Mesenchymal stem cell (in vitro differentiated cells and primary cell): ENCODE data around the gene ASIC2.

ENCODE experiments used
- DNase-seq: peaks from one replicate; pipeline ENCODE4 v3.0.0-alpha.2; 2013
- H2AFZ ChIP-seq: one replicate; pipeline ENCODE4 v1.6.1; 2013; ENCODE audit warnings: low read depth, mild to moderate bottlenecking, control low read depth, inconsistent platforms, low read length, moderate library complexity
- H2AK5ac ChIP-seq: 2 replicates; pipeline ENCODE4 v1.6.1; 2013; ENCODE audit warnings: low read length, moderate library complexity, mild to moderate bottlenecking, inconsistent platforms; ENCODE audit not compliant: severe bottlenecking
- H2BK120ac ChIP-seq: one replicate; pipeline ENCODE4 v1.6.1; 2013; ENCODE audit warnings: low read depth, mild to moderate bottlenecking, inconsistent platforms, low read length, moderate library complexity
- H2BK12ac ChIP-seq, 2 experiments: one replicate each; pipeline ENCODE4 v1.6.1; 2013; ENCODE audit warnings: inconsistent platforms in 2 of 2, low read length in 2 of 2, mild to moderate bottlenecking in 2 of 2, moderate library complexity in 2 of 2, control low read depth in 1 of 2
- H2BK15ac ChIP-seq: one replicate; pipeline ENCODE4 v1.6.1; 2013; ENCODE audit warnings: mild to moderate bottlenecking, low read depth, inconsistent platforms; ENCODE audit not compliant: poor library complexity, severe bottlenecking
- H2BK5ac ChIP-seq: 2 replicates; pipeline ENCODE4 v1.6.1; 2013; ENCODE audit warnings: low read depth, mild to moderate bottlenecking, low read length, control low read depth, inconsistent platforms; ENCODE audit not compliant: poor library complexity, severe bottlenecking
- H3K14ac ChIP-seq, 2 experiments: one replicate each; pipeline ENCODE4 v1.6.1; 2013; ENCODE audit warnings: inconsistent platforms in 2 of 2, low read length in 2 of 2, control low read depth in 1 of 2, mild to moderate bottlenecking in 1 of 2, moderate library complexity in 1 of 2
- H3K18ac ChIP-seq, 2 experiments: one replicate each; pipeline ENCODE4 v1.6.1; 2013; ENCODE audit warnings: inconsistent platforms in 2 of 2, low read length in 2 of 2, control low read depth in 1 of 2, low read depth in 1 of 2, mild to moderate bottlenecking in 1 of 2
- H3K23ac ChIP-seq, 2 experiments: one replicate each; pipeline ENCODE4 v1.6.1; 2013; ENCODE audit warnings: inconsistent platforms in 2 of 2, low read length in 2 of 2, mild to moderate bottlenecking in 2 of 2, moderate library complexity in 2 of 2, control low read depth in 1 of 2
- H3K27ac ChIP-seq: 2 replicates; pipeline ENCODE4 v1.5.1; 2013; ENCODE audit warnings: mild to moderate bottlenecking, moderate library complexity, low read length, control low read depth, inconsistent platforms; ENCODE audit not compliant: poor library complexity, severe bottlenecking
- H3K27me3 ChIP-seq, 2 experiments: 2 replicates each; pipeline versions ENCODE4 v1.6.1 to v1.7.0; 2013; ENCODE audit warnings: low read length in 2 of 2, mild to moderate bottlenecking in 2 of 2, moderate library complexity in 2 of 2, control low read depth in 1 of 2, inconsistent platforms in 1 of 2; ENCODE audit not compliant: control insufficient read depth in 1 of 2, insufficient read depth in 1 of 2
- H3K36me3 ChIP-seq, 2 experiments: 2 replicates each; pipeline versions ENCODE4 v1.6.1 to v1.7.0; 2013; ENCODE audit warnings: low read length in 2 of 2, control low read depth in 1 of 2, inconsistent platforms in 1 of 2, low read depth in 1 of 2, mild to moderate bottlenecking in 1 of 2; ENCODE audit not compliant: insufficient read depth in 2 of 2, control insufficient read depth in 1 of 2
- H3K4ac ChIP-seq, 2 experiments: one replicate each; pipeline ENCODE4 v1.6.1; 2013; ENCODE audit warnings: inconsistent platforms in 2 of 2, low read length in 2 of 2, mild to moderate bottlenecking in 2 of 2, moderate library complexity in 2 of 2, control low read depth in 1 of 2, low read depth in 1 of 2
- H3K4me1 ChIP-seq: 2 replicates; pipeline ENCODE4 v1.6.1; 2013; ENCODE audit warnings: low read depth, low read length, control low read depth; ENCODE audit not compliant: control insufficient read depth, insufficient read depth
- H3K4me2 ChIP-seq: 2 replicates; pipeline ENCODE4 v1.6.1; 2013; ENCODE audit warnings: low read length, mild to moderate bottlenecking, inconsistent platforms; ENCODE audit not compliant: poor library complexity, severe bottlenecking
- H3K4me3 ChIP-seq, 2 experiments: 2 replicates each; pipeline versions ENCODE4 v1.5.1 to v1.7.0; 2013; ENCODE audit warnings: low read length in 2 of 2, mild to moderate bottlenecking in 2 of 2, control low read depth in 1 of 2, low read depth in 1 of 2; ENCODE audit not compliant: insufficient read depth in 1 of 2
- H3K79me1 ChIP-seq: replicated peaks from 2 replicates; pipeline ENCODE4 v1.6.1; 2013; ENCODE audit warnings: mild to moderate bottlenecking, control low read depth, low read length, inconsistent platforms; ENCODE audit not compliant: poor library complexity, severe bottlenecking
- H3K9ac ChIP-seq: 2 replicates; pipeline ENCODE4 v1.7.0; 2013; ENCODE audit warnings: mild to moderate bottlenecking, low read length, moderate library complexity
- H3K9me3 ChIP-seq: 2 replicates; pipeline ENCODE4 v1.7.0; 2013; ENCODE audit warnings: mild to moderate bottlenecking, low read length; ENCODE audit not compliant: control insufficient read depth
- H4K8ac ChIP-seq: one replicate; pipeline ENCODE4 v1.6.1; 2013; ENCODE audit warnings: inconsistent platforms, mild to moderate bottlenecking, low read length, moderate library complexity
- H4K91ac ChIP-seq: one replicate; pipeline ENCODE4 v1.6.1; 2013; ENCODE audit warnings: mild to moderate bottlenecking, low read length, inconsistent platforms
- WGBS: methylation state at CpG from one replicate; pipeline ENCODE4 v1.1.7; 2013; ENCODE audit warnings: mixed read lengths; 5-methylcytosine and 5-hydroxymethylcytosine counted together

ASIC2 gene

GRCh38 chr17:33234233-33234632 is 58.9 kb downstream of the ASIC2 start:
- no peak overlapping the region for H3K4ac ChIP-seq
- H2BK15ac ChIP-seq: peak overlapping the region; percentile 26
- H4K8ac ChIP-seq: no peak overlapping the region
- peak overlapping the region; percentile 31 for H4K91ac ChIP-seq
- H3K9ac ChIP-seq: no peak overlapping the region
- no peak overlapping the region for H2AK5ac ChIP-seq
- no peak overlapping the region for H3K23ac ChIP-seq
- H3K79me1 ChIP-seq: no peaks in the 10 kb centered on the region
- no peak overlapping the region for H3K14ac ChIP-seq
- DNase-seq: no peak
- 87% methylated on average over 3 of the region's 4 CpGs for WGBS
- no peak overlapping the region for H3K4me3 ChIP-seq
- peaks cover 6% of the 10 kb centered on the region for H3K4me1 ChIP-seq
- no peaks in the 10 kb centered on the region for H3K9me3 ChIP-seq
- no peak overlapping the region for H2BK12ac ChIP-seq
- H3K18ac ChIP-seq: no peak overlapping the region
- H2AFZ ChIP-seq: no peak overlapping the region
- no peak overlapping the region for H3K27ac ChIP-seq
- peaks cover 0 to 34% of the 10 kb centered on the region in 2 experiments for H3K27me3 ChIP-seq
- no peak overlapping the region for H3K4me2 ChIP-seq
- no peak overlapping the region for H2BK120ac ChIP-seq
- no peak overlapping the region for H2BK5ac ChIP-seq
- no peaks in the 10 kb centered on the region for H3K36me3 ChIP-seq

GRCh38 chr17:33233811-33234177 is 59.3 kb downstream of the ASIC2 start:
- H3K18ac ChIP-seq: peak overlapping the region in 1 of 2 experiments; percentile 18
- no peak overlapping the region for H3K23ac ChIP-seq
- H3K4me2 ChIP-seq: no peak overlapping the region
- DNase-seq: peak; percentile 8
- no peak overlapping the region for H3K4ac ChIP-seq
- no peak overlapping the region for H4K91ac ChIP-seq
- no peak overlapping the region for H2BK5ac ChIP-seq
- H3K9me3 ChIP-seq: no peaks in the 10 kb centered on the region
- no peak overlapping the region for H2BK12ac ChIP-seq
- no peaks in the 10 kb centered on the region for H3K79me1 ChIP-seq
- H3K36me3 ChIP-seq: no peaks in the 10 kb centered on the region
- H2BK120ac ChIP-seq: no peak overlapping the region
- no peak overlapping the region for H4K8ac ChIP-seq
- no peak overlapping the region for H3K9ac ChIP-seq
- peaks cover 6% of the 10 kb centered on the region for H3K4me1 ChIP-seq
- no peak overlapping the region for H3K14ac ChIP-seq
- H3K27me3 ChIP-seq: peaks cover 0 to 37% of the 10 kb centered on the region in 2 experiments
- 84% methylated on average over 4 of the region's 5 CpGs for WGBS
- H3K4me3 ChIP-seq: no peak overlapping the region
- H2AFZ ChIP-seq: no peak overlapping the region
- no peak overlapping the region for H2BK15ac ChIP-seq
- H2AK5ac ChIP-seq: no peak overlapping the region
- no peak overlapping the region for H3K27ac ChIP-seq

- H3K4ac ChIP-seq: no peak overlapping the region
- no peak overlapping the region for H3K27ac ChIP-seq
- no peaks in the 10 kb centered on the region for H3K36me3 ChIP-seq
- H3K4me2 ChIP-seq: no peak overlapping the region
- no peaks in the 10 kb centered on the region for H3K9me3 ChIP-seq
- no peak for DNase-seq
- H3K14ac ChIP-seq: no peak overlapping the region
- no peak overlapping the region for H2AK5ac ChIP-seq
- H4K8ac ChIP-seq: no peak overlapping the region
- H2BK15ac ChIP-seq: no peak overlapping the region
- H3K27me3 ChIP-seq: peaks cover 0 to 64% of the 10 kb centered on the region in 2 experiments
- H3K4me3 ChIP-seq: no peak overlapping the region
- H3K79me1 ChIP-seq: no peaks in the 10 kb centered on the region
- H3K9ac ChIP-seq: no peak overlapping the region
- H3K23ac ChIP-seq: no peak overlapping the region
- H2BK12ac ChIP-seq: no peak overlapping the region
- no peak overlapping the region for H2BK120ac ChIP-seq
- no peak overlapping the region for H2AFZ ChIP-seq
- no peaks in the 10 kb centered on the region for H3K4me1 ChIP-seq
- no peak overlapping the region for H3K18ac ChIP-seq
- H2BK5ac ChIP-seq: no peak overlapping the region
- WGBS: 88% methylated on average over 7 of the region's 7 CpGs
- no peak overlapping the region for H4K91ac ChIP-seq
These were observed 63.6 kb downstream of the ASIC2 start for GRCh38 chr17:33229499-33229898.

- Histone ChIP-seq H3K27me3 (peaks cover 0 to 64% of the 10 kb centered on the region in 2 experiments), H3K4ac (no peak overlapping the region), H2BK120ac (no peak overlapping the region), H3K18ac (no peak overlapping the region), H2AK5ac (no peak overlapping the region), H3K9me3 (no peaks in the 10 kb centered on the region), H3K79me1 (no peaks in the 10 kb centered on the region), H2BK5ac (no peak overlapping the region), H3K27ac (no peak overlapping the region), H2AFZ (no peak overlapping the region), H3K4me3 (no peak overlapping the region), H2BK12ac (no peak overlapping the region), H4K8ac (no peak overlapping the region), H3K4me2 (no peak overlapping the region), H3K23ac (no peak overlapping the region), H3K9ac (no peak overlapping the region), H3K4me1 (no peaks in the 10 kb centered on the region), H2BK15ac (no peak overlapping the region), H3K36me3 (no peaks in the 10 kb centered on the region), H4K91ac (no peak overlapping the region), H3K14ac (no peak overlapping the region)
- no peak for DNase-seq
- WGBS: 80% methylated on average over 3 of the region's 5 CpGs
These were observed 64.1 kb downstream of the ASIC2 start for GRCh38 chr17:33229028-33229427.
